HCT116 (cell line): ENCODE results near the gene FSD1.

Experiments used
- CTCF ChIP-seq, 3 experiments: fragments of 200-600 bp in 1 of 3; sonication (generic) in 1 of 3; IDR thresholded peaks in 2 of 3; conservative IDR thresholded peaks in 1 of 3; 2 replicates each; pipeline ENCODE4 v1.5.1; 2012 to 2017; ENCODE audit warnings: low read depth in 2 of 3, low read length in 2 of 3, antibody characterized with exemption in 1 of 3, borderline replicate concordance in 1 of 3, control low read depth in 1 of 3, mild to moderate bottlenecking in 1 of 3, mixed read lengths in 1 of 3, mixed run types in 1 of 3, moderate library complexity in 1 of 3; ENCODE audit not compliant: insufficient read depth in 1 of 3
- EZH2 ChIP-seq: fragments of 200-600 bp; sonication (generic); IDR thresholded peaks from 2 replicates; pipeline ENCODE4 v1.6.1; 2017; ENCODE audit warnings: antibody characterized with exemption, mixed run types
- EZH2phosphoT487 ChIP-seq: fragments of 200-600 bp; IDR thresholded peaks from 2 replicates; pipeline ENCODE4 v1.6.1; 2018; ENCODE audit warnings: antibody characterized with exemption, borderline replicate concordance
- POLR2A ChIP-seq: IDR thresholded peaks from 2 replicates; pipeline ENCODE4 v1.7.0; 2011; ENCODE audit warnings: borderline replicate concordance; ENCODE audit not compliant: insufficient read depth, insufficient read length; ENCODE audit errors: extremely low read depth
- POLR2AphosphoS5 ChIP-seq: IDR thresholded peaks from 2 replicates; pipeline ENCODE4 v1.6.1; 2011; ENCODE audit warnings: mild to moderate bottlenecking, low read depth, low read length, moderate library complexity
- RAD21 ChIP-seq: IDR thresholded peaks from 2 replicates; pipeline ENCODE4 v1.6.1; 2012; ENCODE audit warnings: low read depth, mild to moderate bottlenecking
- SRF ChIP-seq: IDR thresholded peaks from 2 replicates; pipeline ENCODE4 v1.6.1; 2012; ENCODE audit warnings: low read depth
- TCF7L2 ChIP-seq: IDR thresholded peaks from 2 replicates; pipeline ENCODE4 v1.7.0; 2011; ENCODE audit warnings: borderline replicate concordance, inconsistent platforms; ENCODE audit not compliant: insufficient read depth, insufficient read length; ENCODE audit errors: extremely low read depth
- YY1 ChIP-seq: IDR thresholded peaks from 2 replicates; pipeline ENCODE4 v1.6.1; 2011; ENCODE audit warnings: low read length, low read depth, moderate library complexity, mild to moderate bottlenecking; ENCODE audit not compliant: insufficient replicate concordance; ENCODE audit errors: extremely low read depth
- ZBTB33 ChIP-seq: IDR thresholded peaks from 2 replicates; pipeline ENCODE4 v1.6.1; 2011; ENCODE audit warnings: mild to moderate bottlenecking, low read length, moderate library complexity; ENCODE audit not compliant: insufficient replicate concordance; ENCODE audit errors: extremely low read depth
- ZNF274 ChIP-seq: fragments of 200-500 bp; sonication (Bioruptor generic); IDR thresholded peaks from 2 replicates; pipeline ENCODE4 v1.6.1; 2014; ENCODE audit warnings: mild to moderate bottlenecking, low read depth, low read length, inconsistent platforms
- TF ChIP-seq, protein P1 (sequence below): IDR thresholded peaks from 2 replicates; pipeline ENCODE4 v1.6.1; 2012; ENCODE audit warnings: low read depth
- TF ChIP-seq, protein P2 (sequence below): IDR thresholded peaks from 2 replicates; pipeline ENCODE4 v1.6.1; 2012

DNA sequence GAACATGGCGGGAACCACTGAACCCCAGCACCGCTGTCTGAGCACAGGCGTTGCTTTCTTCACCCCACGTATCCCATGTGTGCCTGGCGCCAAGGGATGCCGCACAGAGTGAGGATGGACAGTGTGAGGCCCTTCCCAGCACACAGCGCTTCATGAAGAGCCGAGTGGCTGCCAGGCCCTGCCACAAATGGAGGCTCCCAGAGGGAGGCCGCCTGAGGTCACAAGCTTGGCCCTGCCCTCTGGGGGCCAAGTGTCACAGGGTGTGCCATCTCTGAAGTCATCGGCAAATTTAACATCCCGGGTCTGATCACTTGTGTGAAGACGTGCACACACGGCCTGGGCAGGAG is 63.4 kb downstream of the FSD1 start:
- TF ChIP-seq POLR2A (no peak), RAD21 (no peak), CTCF (IDR thresholded peaks at IDR 0.05 in 2 of 3, conservative IDR thresholded peaks at IDR 0.05 in 1 of 3; ENCODE audit: borderline replicate concordance in 1 of 3, insufficient read depth in 1 of 3, low read depth in 2 of 3, low read length in 2 of 3) (no peak), TCF7L2 (no peak), POLR2AphosphoS5 (no peak), ZBTB33 (no peak), SRF (no peak), EZH2 (no peak), ZNF274 (no peak), EZH2phosphoT487 (no peak), YY1 (no peak)
- TF ChIP-seq, protein P1, sequence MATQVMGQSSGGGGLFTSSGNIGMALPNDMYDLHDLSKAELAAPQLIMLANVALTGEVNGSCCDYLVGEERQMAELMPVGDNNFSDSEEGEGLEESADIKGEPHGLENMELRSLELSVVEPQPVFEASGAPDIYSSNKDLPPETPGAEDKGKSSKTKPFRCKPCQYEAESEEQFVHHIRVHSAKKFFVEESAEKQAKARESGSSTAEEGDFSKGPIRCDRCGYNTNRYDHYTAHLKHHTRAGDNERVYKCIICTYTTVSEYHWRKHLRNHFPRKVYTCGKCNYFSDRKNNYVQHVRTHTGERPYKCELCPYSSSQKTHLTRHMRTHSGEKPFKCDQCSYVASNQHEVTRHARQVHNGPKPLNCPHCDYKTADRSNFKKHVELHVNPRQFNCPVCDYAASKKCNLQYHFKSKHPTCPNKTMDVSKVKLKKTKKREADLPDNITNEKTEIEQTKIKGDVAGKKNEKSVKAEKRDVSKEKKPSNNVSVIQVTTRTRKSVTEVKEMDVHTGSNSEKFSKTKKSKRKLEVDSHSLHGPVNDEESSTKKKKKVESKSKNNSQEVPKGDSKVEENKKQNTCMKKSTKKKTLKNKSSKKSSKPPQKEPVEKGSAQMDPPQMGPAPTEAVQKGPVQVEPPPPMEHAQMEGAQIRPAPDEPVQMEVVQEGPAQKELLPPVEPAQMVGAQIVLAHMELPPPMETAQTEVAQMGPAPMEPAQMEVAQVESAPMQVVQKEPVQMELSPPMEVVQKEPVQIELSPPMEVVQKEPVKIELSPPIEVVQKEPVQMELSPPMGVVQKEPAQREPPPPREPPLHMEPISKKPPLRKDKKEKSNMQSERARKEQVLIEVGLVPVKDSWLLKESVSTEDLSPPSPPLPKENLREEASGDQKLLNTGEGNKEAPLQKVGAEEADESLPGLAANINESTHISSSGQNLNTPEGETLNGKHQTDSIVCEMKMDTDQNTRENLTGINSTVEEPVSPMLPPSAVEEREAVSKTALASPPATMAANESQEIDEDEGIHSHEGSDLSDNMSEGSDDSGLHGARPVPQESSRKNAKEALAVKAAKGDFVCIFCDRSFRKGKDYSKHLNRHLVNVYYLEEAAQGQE: no peak
- TF ChIP-seq, protein P2, sequence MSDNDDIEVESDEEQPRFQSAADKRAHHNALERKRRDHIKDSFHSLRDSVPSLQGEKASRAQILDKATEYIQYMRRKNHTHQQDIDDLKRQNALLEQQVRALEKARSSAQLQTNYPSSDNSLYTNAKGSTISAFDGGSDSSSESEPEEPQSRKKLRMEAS: no peak
